ENCODE measurements around the gene NFIA.

Gene NFIA

GRCh38 chr1:61140778-61141177 lies 58.4 kb downstream of the NFIA start:
- no peak overlapping the region for H3K4me3 ChIP-seq (ENCODE audit: control insufficient read depth, low read depth, low read length)
- no peak for DNase-seq (ENCODE audit: low read depth)

GRCh38 chr1:61141288-61142042 lies 59.1 kb downstream of the NFIA start:
- no peak for TF ChIP-seq CTCF (IDR thresholded peaks at IDR 0.05; ENCODE audit: control insufficient read depth, insufficient read depth, low read depth, low read length, missing control alignments)
- DNase-seq (ENCODE audit: low read depth) = peak; percentile 42
- H3K4me3 ChIP-seq (ENCODE audit: control insufficient read depth, low read depth, low read length) = no peak overlapping the region

More at GRCh38 chr1:61140778-61141177, 58.4 kb downstream of the NFIA start:
- TF ChIP-seq CTCF (IDR thresholded peaks at IDR 0.05; ENCODE audit: control insufficient read depth, insufficient read depth, low read depth, low read length, missing control alignments) = no peak

GRCh38 chr1:61142043-61142440 lies 59.7 kb downstream of the NFIA start:
- no peak overlapping the region for H3K4me3 ChIP-seq (ENCODE audit: control insufficient read depth, low read depth, low read length)
- TF ChIP-seq CTCF (IDR thresholded peaks at IDR 0.05; ENCODE audit: control insufficient read depth, insufficient read depth, low read depth, low read length, missing control alignments) = no peak
- DNase-seq (ENCODE audit: low read depth) = no peak

- no peak for DNase-seq (ENCODE audit: low read depth)
- no peak for TF ChIP-seq CTCF (IDR thresholded peaks at IDR 0.05; ENCODE audit: control insufficient read depth, insufficient read depth, low read depth, low read length, missing control alignments)
- no peak overlapping the region for H3K4me3 ChIP-seq (ENCODE audit: control insufficient read depth, low read depth, low read length)
Observed at GRCh38 chr1:61142726-61143500, 60.6 kb downstream of the NFIA start.

DNA sequence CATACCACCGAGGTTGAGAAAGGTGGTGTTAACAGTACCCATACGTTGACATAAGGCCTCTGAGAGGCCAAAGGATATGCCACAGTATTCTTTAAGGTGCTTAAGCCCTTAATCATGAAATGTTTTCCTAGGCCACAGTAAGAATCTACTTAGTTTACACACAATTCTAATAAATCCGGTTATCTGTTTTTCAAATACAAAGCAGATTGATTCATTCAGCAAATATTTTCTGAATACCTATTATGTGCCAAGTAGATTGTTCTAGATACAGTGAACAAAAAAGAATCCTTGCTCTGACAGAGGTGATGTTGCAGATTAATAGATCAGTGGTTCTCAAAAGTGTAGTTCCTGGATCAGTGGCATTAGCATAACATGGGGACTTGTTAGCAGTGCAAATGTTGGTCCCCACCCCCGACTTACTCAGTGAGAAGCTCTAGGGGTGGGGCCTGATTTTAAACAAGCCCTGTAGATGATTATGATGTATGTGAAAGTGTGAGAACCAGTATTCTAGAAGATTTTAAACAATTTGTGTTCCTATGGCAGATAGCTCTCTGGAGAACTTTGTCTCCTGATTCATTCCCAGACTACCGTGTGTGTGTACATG lies 61.6 kb downstream of the NFIA start:
- H3K4me3 ChIP-seq (ENCODE audit: control insufficient read depth, low read depth, low read length) = no peak overlapping the region
- no peak for DNase-seq (ENCODE audit: low read depth)
- no peak for TF ChIP-seq CTCF (IDR thresholded peaks at IDR 0.05; ENCODE audit: control insufficient read depth, insufficient read depth, low read depth, low read length, missing control alignments)

DNA sequence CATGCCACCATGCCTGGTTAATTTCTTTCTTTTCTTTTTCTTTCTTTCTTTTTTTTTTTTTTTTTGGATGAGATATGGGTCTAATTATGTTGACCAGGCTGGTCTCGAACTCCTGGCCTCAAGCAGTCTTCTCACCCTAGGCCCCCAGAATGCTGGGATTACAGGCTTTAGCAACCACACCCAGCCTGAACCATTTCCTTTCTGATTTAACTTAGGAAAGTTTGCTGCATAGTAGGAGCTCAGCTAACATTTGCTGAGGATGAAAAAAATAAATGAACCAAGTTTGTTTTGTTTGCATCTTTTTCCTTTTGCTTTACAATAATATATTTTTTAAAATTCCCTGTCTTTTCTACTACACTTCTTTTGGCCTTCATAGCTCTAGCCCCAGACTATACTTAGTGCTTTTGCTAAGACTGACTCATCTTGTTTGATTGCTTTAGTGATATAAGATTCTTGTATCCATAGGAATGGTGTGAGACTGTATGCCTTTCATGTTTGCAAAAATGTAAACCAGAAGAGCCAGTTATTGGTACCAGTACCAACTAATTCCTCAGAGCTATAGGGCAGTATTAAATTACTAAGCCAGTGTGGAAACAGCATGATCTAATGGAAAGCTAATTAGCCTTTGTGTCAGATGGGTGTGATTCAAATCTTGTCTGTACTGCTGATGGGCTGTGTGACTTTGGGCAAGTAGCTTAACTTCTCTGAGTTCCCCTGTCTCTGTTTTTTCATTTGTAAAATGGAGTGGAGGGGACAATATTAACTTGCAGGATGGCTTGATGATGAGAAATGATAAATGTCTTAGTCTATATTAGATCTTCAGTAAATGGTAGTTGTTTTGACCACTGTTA lies 66.9 kb downstream of the NFIA start:
- H3K4me3 ChIP-seq (ENCODE audit: control insufficient read depth, low read depth, low read length) = no peak overlapping the region
- DNase-seq (ENCODE audit: low read depth) = no peak

More for the DNA sequence above, 66.9 kb downstream of the NFIA start:
- no peak for TF ChIP-seq CTCF (IDR thresholded peaks at IDR 0.05; ENCODE audit: control insufficient read depth, insufficient read depth, low read depth, low read length, missing control alignments)
